PC-3 (cell line): ENCODE measurements around the gene SYNE1. TPM values are rescaled to one million over a fixed set of nuclear protein-coding genes. Genes with fewer than 3 reads are reported as not detected.

Experiments
- ATAC-seq: fragments of 200-7000 bp; cut with Tn5 transposase; 2 replicates; pipeline ENCODE4 v1.9.1; 2020; ENCODE audit warnings: mild to moderate bottlenecking, moderate library complexity
- BruUV-seq: library from RNA; stranded (reverse); fragments of 400-500 nt; replicated peaks from 2 replicates; lab custom pipeline; 2021; lab: Mats Ljungman, UMichigan
- CTCF ChIA-PET: fragments of 300-600 bp; sonication (Branson Sonifier 250); formaldehyde crosslinking; loops from one replicate; lab custom pipeline; 2022; ENCODE audit warnings: antibody characterized with exemption; lab: Charles Lee
- POLR2A ChIA-PET: fragments of 300-600 bp; sonication (Branson Sonifier 250); formaldehyde crosslinking; loops from one replicate; lab custom pipeline; 2022; ENCODE audit warnings: antibody characterized with exemption; ENCODE audit not compliant: unreplicated experiment; lab: Charles Lee
- DNase-seq: peaks from one replicate; pipeline ENCODE4 v3.0.0-alpha.2; 2015
- H2AFZ ChIP-seq: fragments of 300-600 bp; sonication (generic); 2 replicates; pipeline ENCODE4 v1.6.0; 2016; ENCODE audit warnings: antibody characterized with exemption, low read length
- H3F3A ChIP-seq: fragments of 300-600 bp; sonication (generic); one replicate; pipeline ENCODE4 v1.6.0; 2017; ENCODE audit warnings: antibody characterized with exemption, low read length, control low read depth, mild to moderate bottlenecking; ENCODE audit not compliant: unreplicated experiment
- H3K27ac ChIP-seq: fragments of 300-600 bp; sonication (generic); 2 replicates; pipeline ENCODE4 v1.5.1; 2016; ENCODE audit warnings: mild to moderate bottlenecking, low read length
- H3K27me3 ChIP-seq: fragments of 300-600 bp; sonication (generic); 2 replicates; pipeline ENCODE4 v1.6.1; 2016; ENCODE audit warnings: low read length, mixed read lengths
- H3K36me3 ChIP-seq: fragments of 300-600 bp; sonication (generic); 2 replicates; pipeline ENCODE4 v1.6.1; 2016; ENCODE audit warnings: low read depth, mixed run types, low read length, mixed read lengths
- H3K4me1 ChIP-seq: fragments of 300-600 bp; sonication (generic); 2 replicates; pipeline ENCODE4 v1.5.1; 2016; ENCODE audit warnings: low read length; ENCODE audit not compliant: insufficient read depth
- H3K4me2 ChIP-seq: fragments of 300-600 bp; sonication (generic); 2 replicates; pipeline ENCODE4 v1.6.0; 2016; ENCODE audit warnings: low read length
- H3K4me3 ChIP-seq: fragments of 300-600 bp; sonication (generic); 2 replicates; pipeline ENCODE4 v1.5.1; 2016; ENCODE audit warnings: mild to moderate bottlenecking, low read length, mixed read lengths
- H3K79me2 ChIP-seq: fragments of 300-600 bp; sonication (generic); 2 replicates; pipeline ENCODE4 v1.6.1; 2017; ENCODE audit warnings: low read length, mixed read lengths
- H3K9ac ChIP-seq: fragments of 300-600 bp; sonication (generic); 2 replicates; pipeline ENCODE4 v1.6.0; 2016; ENCODE audit warnings: mild to moderate bottlenecking, low read length
- H3K9me2 ChIP-seq: fragments of 300-600 bp; sonication (generic); replicated peaks from 2 replicates; pipeline ENCODE4 v1.6.1; 2016; ENCODE audit warnings: mixed run types, low read length, mixed read lengths
- H3K9me3 ChIP-seq: fragments of 300-600 bp; sonication (generic); 2 replicates; pipeline ENCODE4 v1.6.1; 2016; ENCODE audit warnings: low read length, mixed read lengths
- H4K20me1 ChIP-seq: fragments of 300-600 bp; sonication (generic); 2 replicates; pipeline ENCODE4 v1.6.1; 2016; ENCODE audit warnings: low read length, mixed read lengths
- CTCF ChIP-seq: fragments of 300-600 bp; sonication (generic); conservative IDR thresholded peaks from 2 replicates; pipeline ENCODE4 v1.5.1; 2017; ENCODE audit warnings: antibody characterized with exemption, low read depth, mild to moderate bottlenecking, low read length
- EZH2 ChIP-seq: fragments of 300-600 bp; sonication (generic); IDR thresholded peaks from one replicate; pipeline ENCODE4 v1.6.1; 2017; ENCODE audit warnings: antibody characterized with exemption, mild to moderate bottlenecking, low read length; ENCODE audit not compliant: unreplicated experiment
- EZH2phosphoT487 ChIP-seq: fragments of 300-600 bp; sonication (generic); IDR thresholded peaks from 2 replicates; pipeline ENCODE4 v1.6.1; 2018; ENCODE audit warnings: mild to moderate bottlenecking, antibody characterized with exemption, low read length, borderline replicate concordance
- intact Hi-C: fragments of 100-400 bp; cut with micrococcal nuclease; formaldehyde crosslinking; loops from 2 replicates; pipeline ENCODE4 v1.9.0; 2023
- total RNA-seq: library from RNA; depleted of rRNA; stranded (reverse); fragments of >200 nt; gene quantifications from 2 replicates; pipeline ENCODE4 v1.2.3, GENCODE V29; 2014

Gene SYNE1
- total RNA-seq, 1 experiment from 2014 or later, result 16.7 TPM

DNA sequence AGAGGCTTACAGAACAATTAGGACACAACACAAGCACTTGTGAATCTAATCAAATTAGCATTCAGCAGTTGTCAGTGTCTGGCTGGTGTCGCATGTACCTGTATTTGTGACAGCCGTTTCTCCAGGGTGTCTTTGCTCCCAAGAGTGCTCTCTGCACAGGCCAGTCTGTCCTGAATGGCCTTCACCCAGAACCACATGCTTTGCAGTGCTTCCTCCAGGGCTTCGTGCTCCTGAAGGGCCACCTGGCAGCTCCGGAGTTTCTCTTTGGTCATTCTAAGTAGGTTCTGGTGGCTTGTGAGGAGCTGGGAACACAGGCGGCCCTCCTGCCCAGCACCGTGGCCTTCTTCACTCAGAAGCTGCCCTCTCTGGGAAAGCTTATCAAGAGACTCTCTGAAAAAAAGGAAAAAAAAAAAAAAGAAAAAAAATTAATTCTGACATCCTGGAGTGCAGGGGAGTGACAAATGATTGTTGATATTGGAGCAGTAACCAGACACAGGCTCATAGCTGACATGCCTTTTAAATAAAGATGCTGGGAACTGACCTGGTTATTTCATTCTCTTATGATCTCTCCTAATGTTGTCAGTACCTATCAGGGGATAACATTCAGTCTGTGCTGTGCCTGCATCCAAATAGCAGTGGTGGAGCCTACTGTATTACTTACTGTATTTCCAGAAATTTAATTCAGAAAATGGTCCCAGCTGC is 245.8 kb downstream of the SYNE1 start:
- ATAC-seq (no peak), DNase-seq (no peak)
- Histone ChIP-seq H3K27ac (no peak overlapping the region), H3K36me3 (no peaks in the 10 kb centered on the region), H3K9me3 (no peaks in the 10 kb centered on the region), H3K4me2 (no peak overlapping the region), H3K4me1 (no peaks in the 10 kb centered on the region), H3K4me3 (no peak overlapping the region), H3F3A (no peaks in the 10 kb centered on the region), H3K9me2 (no peaks in the 10 kb centered on the region), H3K27me3 (no peaks in the 10 kb centered on the region), H3K9ac (no peak overlapping the region), H3K79me2 (no peaks in the 10 kb centered on the region), H2AFZ (no peak overlapping the region), H4K20me1 (no peaks in the 10 kb centered on the region)
- intact Hi-C loops, result no loop called here
- CTCF ChIA-PET, result no interaction called here
- TF ChIP-seq EZH2 (no peak), CTCF (no peak), EZH2phosphoT487 (no peak)
- BruUV-seq, result no TSS peak
- POLR2A ChIA-PET, result no interaction called here

DNA sequence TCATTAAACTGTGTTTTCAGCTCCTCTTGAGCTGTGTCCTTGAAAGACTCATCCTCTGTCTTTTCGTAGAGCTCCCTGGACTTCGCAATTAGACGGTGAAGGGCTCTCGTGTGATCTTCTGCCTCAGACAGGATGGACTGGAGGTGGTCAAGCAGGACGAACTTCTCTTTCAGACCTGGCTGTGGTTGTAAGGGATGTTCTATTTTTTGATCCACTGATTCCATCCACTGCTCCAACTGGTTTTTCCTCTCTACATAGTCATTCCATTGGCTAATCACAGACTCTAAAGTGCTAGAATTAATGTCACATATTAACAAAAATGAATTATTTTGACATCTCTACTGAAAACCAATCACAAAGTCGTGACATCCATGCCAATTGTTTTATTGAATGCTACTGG is 250.1 kb downstream of the SYNE1 start:
- no peaks in the 10 kb centered on the region for H3K9me3 ChIP-seq
- no peak overlapping the region for H3K27ac ChIP-seq
- ATAC-seq, result no peak
- no peaks in the 10 kb centered on the region for H4K20me1 ChIP-seq
- H3K9ac ChIP-seq, result no peak overlapping the region
- no peak overlapping the region for H2AFZ ChIP-seq
- ChIA-PET CTCF (no interaction called here), POLR2A (no interaction called here)
- no peaks in the 10 kb centered on the region for H3K27me3 ChIP-seq
- no peaks in the 10 kb centered on the region for H3K79me2 ChIP-seq
- no peaks in the 10 kb centered on the region for H3F3A ChIP-seq
- H3K4me1 ChIP-seq, result peaks cover 4% of the 10 kb centered on the region
- TF ChIP-seq CTCF (no peak), EZH2 (no peak), EZH2phosphoT487 (no peak)
- BruUV-seq, result no TSS peak
- no peak overlapping the region for H3K4me2 ChIP-seq
- intact Hi-C loops, result no loop called here
- H3K36me3 ChIP-seq, result no peaks in the 10 kb centered on the region
- DNase-seq, result no peak
- no peaks in the 10 kb centered on the region for H3K9me2 ChIP-seq
- no peak overlapping the region for H3K4me3 ChIP-seq

DNA sequence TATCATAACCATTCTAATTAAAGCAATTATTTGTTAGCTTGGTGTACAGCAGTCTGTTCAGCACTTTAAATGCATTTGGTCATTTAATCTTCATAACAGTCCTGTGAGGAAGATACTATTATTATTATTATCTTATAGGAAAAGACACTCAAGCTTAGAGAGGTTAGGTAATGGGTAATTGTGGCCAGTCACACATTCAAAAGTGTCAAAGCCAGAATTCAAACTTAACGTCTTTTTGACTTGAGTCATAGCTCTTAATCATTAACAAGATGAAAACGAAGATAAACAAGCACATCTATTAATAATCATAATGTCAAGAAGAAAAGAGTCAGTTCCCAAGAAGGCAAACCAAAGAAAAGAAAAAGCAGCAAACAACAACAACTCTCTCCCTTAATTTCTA is 251.0 kb downstream of the SYNE1 start:
- Histone ChIP-seq H3K9ac (no peak overlapping the region), H3K4me2 (no peak overlapping the region), H3K4me3 (no peak overlapping the region), H3F3A (no peaks in the 10 kb centered on the region), H3K36me3 (no peaks in the 10 kb centered on the region), H3K27me3 (no peaks in the 10 kb centered on the region), H2AFZ (no peak overlapping the region), H3K79me2 (no peaks in the 10 kb centered on the region), H3K9me3 (no peaks in the 10 kb centered on the region), H4K20me1 (no peaks in the 10 kb centered on the region), H3K9me2 (no peaks in the 10 kb centered on the region), H3K27ac (no peak overlapping the region), H3K4me1 (peaks cover 8% of the 10 kb centered on the region)
- DNase-seq, result no peak
- ChIA-PET CTCF (no interaction called here), POLR2A (no interaction called here)
- TF ChIP-seq CTCF (no peak), EZH2phosphoT487 (no peak), EZH2 (no peak)
- no TSS peak for BruUV-seq
- intact Hi-C loops, result no loop called here
- ATAC-seq, result no peak
